NCI-H2196 treated with DMSO at 0.1 percent for 48 hours (cell line): ENCODE data around the gene TULP1.
A peak's percentile ranks its signal among the peaks of the same experiment; 100 is the strongest.
"Not testable (repeated sequence)": the region's sequence is repeated elsewhere in the genome, so short reads cannot be mapped to it uniquely, and the experiment has no call there.

ENCODE experiments used
- DNase-seq: peaks from one replicate; lab custom pipeline; 2025; ENCODE audit not compliant: unreplicated experiment; lab: John Stamatoyannopoulos, UW

The TULP1 gene

GRCh38 chr6:35512740-35513139, at the start of gene TULP1:
TULP1 (minus strand) TSS chr6:35512896; CDS start chr6:35512858, 38 bp downstream.
- DNase-seq: no peak

GRCh38 chr6:35562060-35562459, 49.4 kb upstream of the TULP1 start:
- DNase-seq: no peak

- no peak for DNase-seq
Observed at GRCh38 chr6:35561113-35561512, 48.4 kb upstream of the TULP1 start.

- DNase-seq: no peak
Observed at GRCh38 chr6:35558571-35558970, 45.9 kb upstream of the TULP1 start.

- no peak for DNase-seq
Observed at GRCh38 chr6:35557239-35557638, 44.5 kb upstream of the TULP1 start.

- no peak for DNase-seq
Observed at GRCh38 chr6:35554811-35555210, 42.1 kb upstream of the TULP1 start.

GRCh38 chr6:35553315-35553714, 40.6 kb upstream of the TULP1 start:
- DNase-seq: no peak

- no peak for DNase-seq
Observed at GRCh38 chr6:35552285-35552917, 39.7 kb upstream of the TULP1 start.

GRCh38 chr6:35550437-35550836, 37.7 kb upstream of the TULP1 start:
- DNase-seq: no peak

- no peak for DNase-seq
Observed at GRCh38 chr6:35547676-35548075, 35.0 kb upstream of the TULP1 start.

- no peak for DNase-seq
Observed at GRCh38 chr6:35544769-35545361, 32.2 kb upstream of the TULP1 start.

- no peak for DNase-seq
Observed at GRCh38 chr6:35543459-35544193, 30.9 kb upstream of the TULP1 start.

- no peak for DNase-seq
Observed at GRCh38 chr6:35541836-35542235, 29.1 kb upstream of the TULP1 start.

- DNase-seq: no peak
Observed at GRCh38 chr6:35539223-35539622, 26.5 kb upstream of the TULP1 start.

GRCh38 chr6:35535847-35536246, 23.2 kb upstream of the TULP1 start:
- DNase-seq: not testable (repeated sequence)

- DNase-seq: no peak
Observed at GRCh38 chr6:35534407-35535170, 21.9 kb upstream of the TULP1 start.

GRCh38 chr6:35533981-35534380, 21.3 kb upstream of the TULP1 start:
- no peak for DNase-seq

- no peak for DNase-seq
Observed at GRCh38 chr6:35532126-35532525, 19.4 kb upstream of the TULP1 start.

- no peak for DNase-seq
Observed at GRCh38 chr6:35524380-35525020, 11.8 kb upstream of the TULP1 start.

- DNase-seq: peak; percentile 53
Observed at GRCh38 chr6:35522660-35523658, 10.3 kb upstream of the TULP1 start.
